ENCODE data around the gene SND1. TPM values are rescaled to one million over a fixed set of nuclear protein-coding genes. Genes with fewer than 3 reads are reported as not detected.

SND1 gene
- polyA plus RNA-seq, 3 donors, result 46.5 to 97.3 (median 79.8) TPM

- H3K79me2 ChIP-seq (ENCODE audit: insufficient read depth, low read length), result no peaks in the 10 kb centered on the region
- no peak for TF ChIP-seq CTCF (IDR thresholded peaks at IDR 0.05)
- Mint-ChIP-seq H3K4me3 (no peak overlapping the region), H3K9me3 (no peaks in the 10 kb centered on the region), H3K4me1 (no peaks in the 10 kb centered on the region), H3K27me3 (ENCODE audit: low read depth in 3 of 3) (peaks cover 0 to 3% (median 0%) of the 10 kb centered on the region in 3 donors), H3K36me3 (peaks cover 47 to 54% of the 10 kb centered on the region in 2 donors), H3K27ac (peak overlapping the region in 4 of 7 donors; percentile 4 to 22 (median 11))
- H3K4me3 ChIP-seq (replicated peaks in 1 of 3; ENCODE audit: low read depth in 2 of 3, low read length in 3 of 3), result no peak overlapping the region
- DNase-seq, result no peak
- no peak overlapping the region for H3K4me2 ChIP-seq (replicated peaks; ENCODE audit: extremely low read depth, low read length, poor library complexity, severe bottlenecking)
- WGBS (ENCODE audit: insufficient coverage), result 85% methylated on average over 3 of the region's 5 CpGs
- H3K4me1 ChIP-seq (ENCODE audit: control insufficient read depth in 1 of 2, insufficient read depth in 2 of 2, low read length in 2 of 2), result no peaks in the 10 kb centered on the region
- H4K20me1 ChIP-seq (ENCODE audit: insufficient read depth, low read length), result peaks cover 23% of the 10 kb centered on the region
- no peak overlapping the region for H3K9ac ChIP-seq (ENCODE audit: insufficient read depth, low read length, poor library complexity, severe bottlenecking)
- intact Hi-C loops (cut with micrococcal nuclease), result no loop called here
- no peak overlapping the region for H2AFZ ChIP-seq (ENCODE audit: insufficient read depth, low read depth, low read length, poor library complexity, severe bottlenecking)
- H3K27me3 ChIP-seq (ENCODE audit: control insufficient read depth in 2 of 2, insufficient read depth in 2 of 2, low read length in 2 of 2), result no peaks in the 10 kb centered on the region
- no peak overlapping the region for H3K27ac ChIP-seq (ENCODE audit: low read depth in 1 of 2, low read length in 2 of 2)
- H3K36me3 ChIP-seq (replicated peaks in 1 of 2; ENCODE audit: control insufficient read depth in 1 of 2, insufficient read depth in 2 of 2, low read length in 2 of 2), result peaks cover 17 to 75% of the 10 kb centered on the region in 2 donors
- no peaks in the 10 kb centered on the region for H3K9me3 ChIP-seq (replicated peaks in 1 of 2; ENCODE audit: control insufficient read depth in 1 of 2, insufficient read depth in 1 of 2, low read length in 2 of 2)
Observed at GRCh38 chr7:127940381-127941160, 288.6 kb downstream of the SND1 start.

DNA sequence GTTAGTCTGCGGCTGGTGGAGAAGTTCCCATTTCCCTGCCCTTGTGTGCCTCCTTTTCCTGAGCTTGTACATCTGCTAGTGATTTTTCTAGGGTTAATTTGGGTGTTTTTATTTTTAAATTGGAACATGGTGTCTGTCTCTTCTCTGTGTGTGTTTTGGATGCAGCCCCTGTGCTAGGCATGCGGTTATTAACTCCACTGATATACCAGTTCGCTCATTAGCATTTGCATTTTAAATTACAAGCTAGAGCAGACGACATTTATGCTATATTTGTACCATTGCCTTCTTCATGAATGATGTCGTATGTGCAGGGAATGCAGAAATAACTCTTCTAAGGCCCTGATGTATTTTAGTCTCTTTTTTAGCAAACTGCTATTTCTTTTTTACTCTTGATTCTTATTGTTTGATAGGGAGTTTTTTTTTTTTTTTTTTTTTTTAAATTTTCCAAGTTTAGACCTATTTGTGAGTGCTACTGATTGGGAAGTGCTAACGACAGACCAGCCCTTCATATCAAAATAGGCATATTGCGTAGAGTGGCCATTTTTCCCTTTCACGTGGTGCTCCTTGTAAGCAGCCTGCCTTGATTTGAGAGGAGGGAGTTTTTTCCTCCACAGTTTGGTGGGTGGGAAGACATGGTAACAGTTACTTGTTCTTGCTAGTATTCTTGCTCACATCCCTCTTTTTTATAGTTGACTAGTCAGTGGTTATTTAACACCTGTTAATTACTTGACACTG, 289.6 kb downstream of the SND1 start:
- intact Hi-C loops (cut with micrococcal nuclease), result no loop called here
- Histone ChIP-seq H3K4me2 (replicated peaks; ENCODE audit: extremely low read depth, low read length, poor library complexity, severe bottlenecking) (no peak overlapping the region), H3K9me3 (replicated peaks in 1 of 2; ENCODE audit: control insufficient read depth in 1 of 2, insufficient read depth in 1 of 2, low read length in 2 of 2) (no peaks in the 10 kb centered on the region), H3K4me1 (ENCODE audit: control insufficient read depth in 1 of 2, insufficient read depth in 2 of 2, low read length in 2 of 2) (no peaks in the 10 kb centered on the region), H3K4me3 (replicated peaks in 1 of 3; ENCODE audit: low read depth in 2 of 3, low read length in 3 of 3) (no peak overlapping the region), H2AFZ (ENCODE audit: insufficient read depth, low read depth, low read length, poor library complexity, severe bottlenecking) (no peak overlapping the region), H3K27ac (ENCODE audit: low read depth in 1 of 2, low read length in 2 of 2) (no peak overlapping the region), H3K79me2 (ENCODE audit: insufficient read depth, low read length) (no peaks in the 10 kb centered on the region), H3K9ac (ENCODE audit: insufficient read depth, low read length, poor library complexity, severe bottlenecking) (no peak overlapping the region), H3K36me3 (replicated peaks in 1 of 2; ENCODE audit: control insufficient read depth in 1 of 2, insufficient read depth in 2 of 2, low read length in 2 of 2) (peaks cover 17 to 73% of the 10 kb centered on the region in 2 donors), H4K20me1 (ENCODE audit: insufficient read depth, low read length) (peaks cover 23% of the 10 kb centered on the region), H3K27me3 (ENCODE audit: control insufficient read depth in 2 of 2, insufficient read depth in 2 of 2, low read length in 2 of 2) (no peaks in the 10 kb centered on the region)
- no peaks in the 10 kb centered on the region for H3K9me3 Mint-ChIP-seq
- H3K27ac Mint-ChIP-seq, result no peak overlapping the region
- peaks cover 0 to 3% (median 0%) of the 10 kb centered on the region in 3 donors for H3K27me3 Mint-ChIP-seq (ENCODE audit: low read depth in 3 of 3)
- DNase-seq, result no peak
- no peak overlapping the region for H3K4me3 Mint-ChIP-seq
- no CpG with 5 or more reads among the region's 8 CpGs for WGBS (ENCODE audit: insufficient coverage)
- H3K4me1 Mint-ChIP-seq, result peaks cover 2% of the 10 kb centered on the region
- no peak for TF ChIP-seq CTCF (IDR thresholded peaks at IDR 0.05)
- H3K36me3 Mint-ChIP-seq, result peaks cover 38 to 49% of the 10 kb centered on the region in 2 donors

Measured in CD14-positive monocyte (primary cell).